NCI-H1417 treated with DMSO at 0.1 percent for 48 hours (cell line): ENCODE data around the gene KIF3B.
"Not testable (repeated sequence)": the region's sequence is repeated elsewhere in the genome, so short reads cannot be mapped to it uniquely, and the experiment has no call there.

Source experiments
- DNase-seq: peaks from one replicate; lab custom pipeline; 2025; lab: John Stamatoyannopoulos, UW

The KIF3B gene

GRCh38 chr20:32330555-32330897, 53.1 kb downstream of the KIF3B start:
- no peak for DNase-seq

- no peak for DNase-seq
Observed at GRCh38 chr20:32332614-32333013, 55.2 kb downstream of the KIF3B start.

- DNase-seq: no peak
Observed at GRCh38 chr20:32333181-32333987, 55.9 kb downstream of the KIF3B start.

GRCh38 chr20:32333988-32334885, 56.8 kb downstream of the KIF3B start:
- DNase-seq: no peak

- DNase-seq: no peak
Observed at GRCh38 chr20:32336918-32337347, 59.5 kb downstream of the KIF3B start.

DNA sequence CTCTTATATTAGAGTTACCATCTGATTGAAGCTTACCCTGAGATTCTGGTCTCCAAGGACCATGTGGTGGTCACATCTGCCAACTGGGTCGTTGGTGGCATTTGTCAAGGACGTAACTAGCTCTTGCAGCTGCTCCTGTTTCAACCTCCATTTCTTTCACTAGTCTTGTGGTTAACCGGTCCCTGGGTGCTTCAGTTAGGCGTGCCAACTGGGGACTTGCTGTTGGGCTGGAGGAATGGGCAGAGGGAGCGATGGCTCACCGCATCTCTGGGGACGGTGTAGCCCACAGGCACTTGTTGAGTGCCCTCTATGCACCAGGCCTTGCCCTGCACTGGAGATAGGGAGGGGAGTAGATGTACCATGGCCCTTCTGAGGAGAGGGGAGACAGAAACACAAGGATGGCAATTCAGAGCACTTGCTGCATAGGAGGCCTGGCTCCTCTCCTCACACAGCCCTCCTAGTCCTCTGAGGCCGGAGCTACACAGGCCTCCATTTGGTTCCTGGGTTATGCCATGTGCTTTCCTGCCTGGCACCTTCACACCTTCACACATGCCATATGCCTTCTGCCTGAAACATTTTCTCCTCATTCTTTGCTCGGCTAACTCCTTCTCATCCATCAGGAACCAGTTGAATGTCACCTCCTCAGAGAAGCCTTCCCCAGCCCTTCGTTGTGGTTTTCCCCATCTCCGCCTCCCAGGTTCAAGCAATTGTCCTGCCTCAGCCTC, 60.6 kb downstream of the KIF3B start:
- DNase-seq: no peak

DNA sequence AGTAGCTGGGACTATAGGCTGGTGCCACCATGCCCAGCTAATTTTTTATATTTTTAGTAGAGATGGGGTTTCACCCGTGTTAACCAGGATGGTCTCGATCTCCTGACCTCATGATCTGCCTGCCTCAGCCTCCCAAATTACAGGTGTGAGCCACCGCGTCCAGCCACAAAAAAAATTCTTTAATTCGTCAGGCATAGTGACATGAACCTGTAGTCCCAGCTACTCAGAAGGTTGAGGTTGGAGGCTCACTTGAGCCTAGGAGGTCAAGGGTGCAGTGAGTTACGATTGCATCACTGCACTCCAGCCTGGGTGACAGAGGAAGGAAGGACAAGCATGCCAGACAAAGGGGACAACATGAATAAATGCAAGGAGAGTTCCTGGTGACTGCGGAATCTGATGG, 61.2 kb downstream of the KIF3B start:
- DNase-seq: no peak

- DNase-seq: no peak
Observed at GRCh38 chr20:32339116-32339515, 61.7 kb downstream of the KIF3B start.

GRCh38 chr20:32341053-32341452, 63.6 kb downstream of the KIF3B start:
- not testable (repeated sequence) for DNase-seq

- DNase-seq: no peak
Observed at GRCh38 chr20:32343439-32343838, 66.0 kb downstream of the KIF3B start.

DNA sequence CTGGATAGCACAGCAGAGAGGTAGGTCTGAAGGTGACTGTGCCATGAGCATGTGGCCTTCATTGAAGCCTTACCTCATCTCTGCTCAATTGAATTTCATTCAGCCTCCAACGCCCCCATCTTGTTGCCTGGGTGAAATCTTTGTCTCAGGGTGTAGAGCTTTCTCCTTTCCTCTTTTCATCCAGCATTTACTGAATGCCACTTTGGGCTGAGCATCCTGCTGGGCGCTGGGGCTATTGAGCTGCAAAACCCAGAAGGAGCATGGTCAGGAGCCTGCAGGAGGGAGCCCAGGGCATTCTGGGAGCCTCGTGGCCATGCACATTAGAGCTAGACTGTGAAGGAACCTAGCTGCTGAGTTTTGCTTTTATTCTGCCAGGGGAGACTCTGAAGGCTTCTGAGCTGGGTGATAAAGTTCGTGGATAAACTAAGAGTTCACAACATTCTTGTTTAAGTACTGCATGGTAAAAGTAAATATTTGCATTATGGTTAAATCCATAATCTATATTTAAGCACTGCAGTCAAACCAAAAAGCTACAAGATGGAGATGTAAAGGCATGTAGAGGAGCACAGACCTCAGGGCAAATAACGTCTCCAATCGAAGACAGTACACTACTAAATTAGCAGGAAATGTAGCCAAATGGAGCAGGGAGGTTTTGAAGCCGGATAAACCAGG, 67.5 kb downstream of the KIF3B start:
- DNase-seq: no peak

DNA sequence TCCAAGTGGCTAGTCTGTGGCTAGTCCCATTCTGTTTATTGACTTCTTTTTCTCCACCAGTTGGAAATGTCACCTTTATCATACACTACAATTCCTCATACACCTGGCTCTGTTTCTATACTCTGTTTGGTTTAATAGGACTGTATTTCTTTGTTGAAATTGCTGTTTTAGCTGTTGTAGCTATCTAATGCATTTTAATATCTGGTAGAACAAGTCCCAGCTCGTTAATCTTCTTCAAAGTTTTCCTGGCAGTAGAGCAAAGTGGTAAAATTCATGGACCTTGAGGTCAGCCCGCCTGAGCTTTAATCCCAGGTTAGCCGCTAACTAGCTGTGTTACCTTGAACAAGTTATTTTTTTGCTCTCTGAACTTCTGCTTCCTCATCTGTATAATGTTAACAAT, 70.8 kb downstream of the KIF3B start:
- DNase-seq: no peak

- DNase-seq: no peak
Observed at GRCh38 chr20:32350421-32350820, 73.0 kb downstream of the KIF3B start.

GRCh38 chr20:32352121-32352720, 74.8 kb downstream of the KIF3B start:
- no peak for DNase-seq

GRCh38 chr20:32353848-32354496, 76.5 kb downstream of the KIF3B start:
- DNase-seq: no peak

GRCh38 chr20:32354592-32355416, 77.4 kb downstream of the KIF3B start:
- no peak for DNase-seq

GRCh38 chr20:32355417-32355841, 78.0 kb downstream of the KIF3B start:
- no peak for DNase-seq

- DNase-seq: not testable (repeated sequence)
Observed at GRCh38 chr20:32355907-32356621, 78.6 kb downstream of the KIF3B start.

DNA sequence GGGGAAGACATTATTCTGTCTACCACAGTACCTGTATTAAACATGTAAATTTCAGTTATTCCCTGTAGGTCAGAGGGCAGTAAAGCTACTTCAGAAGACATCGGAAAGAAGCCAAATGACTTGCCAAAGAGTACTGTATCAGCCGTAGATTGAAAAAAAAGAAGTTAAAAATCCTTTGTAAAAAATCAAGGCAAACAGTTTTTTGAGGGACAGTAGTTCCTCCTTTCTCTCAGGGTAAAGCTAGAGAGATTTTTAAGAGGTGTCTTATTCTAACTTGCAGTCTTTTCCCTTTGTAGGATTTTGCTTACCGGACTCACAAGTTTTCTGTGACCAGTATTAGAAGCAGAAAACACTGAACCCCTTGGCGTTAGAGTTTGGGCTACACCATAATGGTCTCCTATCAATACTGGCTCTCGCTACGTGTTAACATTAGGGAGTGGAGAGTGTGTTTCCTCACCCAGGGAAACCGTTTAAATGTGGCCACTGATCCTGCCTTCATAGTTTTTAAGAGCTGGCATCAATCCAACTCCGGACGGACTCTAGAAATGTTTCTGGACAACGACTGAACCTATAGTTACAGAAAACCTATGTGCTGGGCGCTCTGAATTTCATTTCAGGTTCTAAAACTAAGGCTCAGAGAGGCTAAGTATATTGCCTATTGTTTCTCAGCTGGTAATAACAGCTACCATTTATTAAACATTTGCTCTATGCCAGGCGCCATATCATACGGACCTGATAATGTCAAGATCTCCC, 79.3 kb downstream of the KIF3B start:
- DNase-seq: no peak
